ENCODE data around the gene MDN1.
"Not testable (repeated sequence)": the region's sequence is repeated elsewhere in the genome, so short reads cannot be mapped to it uniquely, and the experiment has no call there.

Gene MDN1

GRCh38 chr6:89819336-89820130 is at the start of gene MDN1:
Gene MDN1, minus strand, starts transcription at chr6:89819794. Its CDS starts 187 bp downstream, at chr6:89819607.
- DNase-seq (ENCODE audit: low spot score), result peak; percentile 92

GRCh38 chr6:89866024-89866678 is 46.6 kb upstream of the MDN1 start:
- no peak for DNase-seq (ENCODE audit: low spot score)

GRCh38 chr6:89862698-89863097 is 43.1 kb upstream of the MDN1 start:
- no peak for DNase-seq (ENCODE audit: low spot score)

GRCh38 chr6:89862273-89862672 is 42.7 kb upstream of the MDN1 start:
- DNase-seq (ENCODE audit: low spot score), result no peak

- no peak for DNase-seq (ENCODE audit: low spot score)
Observed at GRCh38 chr6:89859744-89860143, 40.1 kb upstream of the MDN1 start.

- DNase-seq (ENCODE audit: low spot score), result no peak
Observed at GRCh38 chr6:89858041-89858440, 38.4 kb upstream of the MDN1 start.

- no peak for DNase-seq (ENCODE audit: low spot score)
Observed at GRCh38 chr6:89853068-89853467, 33.5 kb upstream of the MDN1 start.

GRCh38 chr6:89847513-89847912 is 27.9 kb upstream of the MDN1 start:
- DNase-seq (ENCODE audit: low spot score), result not testable (repeated sequence)

GRCh38 chr6:89843070-89843469 is 23.5 kb upstream of the MDN1 start:
- no peak for DNase-seq (ENCODE audit: low spot score)

GRCh38 chr6:89842228-89842627 is 22.6 kb upstream of the MDN1 start:
- no peak for DNase-seq (ENCODE audit: low spot score)

GRCh38 chr6:89840538-89840937 is 20.9 kb upstream of the MDN1 start:
- DNase-seq (ENCODE audit: low spot score), result no peak

- no peak for DNase-seq (ENCODE audit: low spot score)
Observed at GRCh38 chr6:89836639-89837222, 17.1 kb upstream of the MDN1 start.

GRCh38 chr6:89834884-89835792 is 15.5 kb upstream of the MDN1 start:
- no peak for DNase-seq (ENCODE audit: low spot score)

- no peak for DNase-seq (ENCODE audit: low spot score)
Observed at GRCh38 chr6:89830170-89830809, 10.7 kb upstream of the MDN1 start.

GRCh38 chr6:89829472-89830169 is 10.0 kb upstream of the MDN1 start, which contains the start of gene CASP8AP2:
Gene CASP8AP2, plus strand, starts transcription at chr6:89829880.
- DNase-seq (ENCODE audit: low spot score), result peak; percentile 98

GRCh38 chr6:89828988-89829471 is 9.4 kb upstream of the MDN1 start:
- no peak for DNase-seq (ENCODE audit: low spot score)

GRCh38 chr6:89828475-89828987 is 8.9 kb upstream of the MDN1 start:
- DNase-seq (ENCODE audit: low spot score), result not testable (repeated sequence)

GRCh38 chr6:89826029-89826528 is 6.5 kb upstream of the MDN1 start:
- no peak for DNase-seq (ENCODE audit: low spot score)

- DNase-seq (ENCODE audit: low spot score), result peak; percentile 32
Observed at GRCh38 chr6:89818977-89819335, 638 bp downstream of the MDN1 start.

GRCh38 chr6:89817481-89817880 is 2.1 kb downstream of the MDN1 start:
- DNase-seq (ENCODE audit: low spot score), result no peak
